B cell (primary cell): ENCODE measurements around the gene MAST2. TPM values are rescaled to one million over a fixed set of nuclear protein-coding genes. Genes with fewer than 3 reads are reported as not detected.

Experiments
- ATAC-seq: fragments of 200-7000 bp; cut with Tn5 transposase; one replicate; pipeline ENCODE4 v1.10.0; 2021; ENCODE audit warnings: low read depth, mild to moderate bottlenecking, moderate number of reproducible peaks, moderate library complexity
- CTCF ChIA-PET: fragments of 350-600 bp; sonication (Branson Sonifier 250); formaldehyde crosslinking; loops from one replicate; lab custom pipeline; 2021; ENCODE audit warnings: antibody characterized with exemption, inconsistent platforms; lab: Charles Lee
- POLR2A ChIA-PET: fragments of 350-600 bp; sonication (Branson Sonifier 250); formaldehyde crosslinking; loops from one replicate; lab custom pipeline; 2021; ENCODE audit warnings: antibody characterized with exemption; lab: Charles Lee
- DNase-seq: peaks from one replicate; pipeline ENCODE4 v3.0.0; 2013
- H2AFZ ChIP-seq: 2 replicates; pipeline ENCODE4 v1.6.1; 2012; ENCODE audit warnings: mild to moderate bottlenecking, low read depth, low read length; ENCODE audit not compliant: insufficient read depth, poor library complexity, severe bottlenecking
- H3K27ac ChIP-seq, 2 donors: 1 replicate in 1 of 2; 2 replicates in 1 of 2; pipeline ENCODE4 v1.5.1; 2012 to 2013; ENCODE audit warnings: low read length in 2 of 2, mild to moderate bottlenecking in 2 of 2, moderate library complexity in 1 of 2
- H3K27me3 ChIP-seq, 4 experiments: fragments of 200-600 bp in 1 of 4; sonication (generic) in 1 of 4; replicated peaks in 1 of 4; 1 replicate in 2 of 4; 2 replicates in 2 of 4; pipeline versions ENCODE4 v1.6.1 to v1.7.0; 2013 to 2016; ENCODE audit warnings: low read length in 3 of 4, mild to moderate bottlenecking in 2 of 4, mixed read lengths in 1 of 4, moderate library complexity in 1 of 4; ENCODE audit not compliant: insufficient read depth in 4 of 4, control insufficient read depth in 3 of 4; ENCODE audit errors: control extremely low read depth in 1 of 4
- H3K36me3 ChIP-seq, 2 experiments: replicated peaks in 1 of 2; 1 replicate in 1 of 2; 2 replicates in 1 of 2; pipeline versions ENCODE4 v1.6.1 to v1.7.1; 2013; ENCODE audit warnings: low read length in 1 of 2; ENCODE audit not compliant: insufficient read depth in 2 of 2, control insufficient read depth in 1 of 2; ENCODE audit errors: control extremely low read depth in 1 of 2, extremely low read depth in 1 of 2
- H3K4me1 ChIP-seq, 2 donors: fragments of 200-600 bp in 1 of 2; sonication (generic) in 1 of 2; 1 replicate in 1 of 2; 2 replicates in 1 of 2; pipeline versions ENCODE4 v1.5.1 to v1.6.1; 2013 to 2017; ENCODE audit warnings: low read length in 2 of 2; ENCODE audit not compliant: control insufficient read depth in 2 of 2, insufficient read depth in 2 of 2
- H3K4me2 ChIP-seq: replicated peaks from 2 replicates; pipeline ENCODE3; 2012; ENCODE audit warnings: mild to moderate bottlenecking, low read depth, low read length; ENCODE audit not compliant: poor library complexity, severe bottlenecking
- H3K4me3 ChIP-seq, 5 experiments: fragments of 200-600 bp in 1 of 5; sonication (generic) in 1 of 5; 1 replicate in 3 of 5; 2 replicates in 2 of 5; pipeline versions ENCODE4 v1.5.1 to v1.7.0; 2011 to 2016; ENCODE audit warnings: low read length in 4 of 5, mild to moderate bottlenecking in 4 of 5, low read depth in 2 of 5, control low read depth in 1 of 5, moderate library complexity in 1 of 5; ENCODE audit not compliant: insufficient read depth in 1 of 5; ENCODE audit errors: control extremely low read depth in 1 of 5, extremely low read depth in 1 of 5
- H3K79me2 ChIP-seq: fragments of 200-600 bp; sonication (generic); one replicate; pipeline ENCODE4 v1.6.0; 2016; ENCODE audit warnings: low read length; ENCODE audit not compliant: control insufficient read depth, insufficient read depth
- H3K9ac ChIP-seq: fragments of 200-600 bp; sonication (generic); 2 replicates; pipeline ENCODE4 v1.6.1; 2017; ENCODE audit warnings: mild to moderate bottlenecking, low read length, moderate library complexity
- H3K9me3 ChIP-seq, 3 donors: one replicate each; pipeline versions ENCODE4 v1.6.1 to v1.7.1; 2013; ENCODE audit warnings: low read length in 2 of 3; ENCODE audit not compliant: control insufficient read depth in 2 of 3, insufficient read depth in 1 of 3; ENCODE audit errors: control extremely low read depth in 1 of 3
- H4K20me1 ChIP-seq: 2 replicates; pipeline ENCODE4 v1.6.0; 2012; ENCODE audit warnings: mild to moderate bottlenecking, low read length; ENCODE audit not compliant: insufficient read depth, control insufficient read depth, poor library complexity, severe bottlenecking
- H3K27ac Mint-ChIP-seq: one replicate; pipeline ENCODE4 v1.8.0; 2021; ENCODE audit warnings: mixed read lengths
- H3K27me3 Mint-ChIP-seq: one replicate; pipeline ENCODE4 v1.8.0; 2021; ENCODE audit warnings: mixed read lengths
- H3K4me1 Mint-ChIP-seq: one replicate; pipeline ENCODE4 v1.8.0; 2021; ENCODE audit warnings: mixed read lengths
- H3K4me3 Mint-ChIP-seq: one replicate; pipeline ENCODE4 v1.8.0; 2021; ENCODE audit warnings: mixed read lengths
- H3K9me3 Mint-ChIP-seq: one replicate; pipeline ENCODE4 v1.8.0; 2022; ENCODE audit warnings: mixed read lengths; ENCODE audit not compliant: insufficient read depth
- CTCF ChIP-seq: fragments of 200-600 bp; IDR thresholded peaks from one replicate; pipeline ENCODE4 v1.8.0; 2022; ENCODE audit warnings: antibody characterized with exemption, mild to moderate bottlenecking
- EZH2 ChIP-seq: IDR thresholded peaks from 2 replicates; pipeline ENCODE4 v1.6.1; 2012; ENCODE audit warnings: borderline replicate concordance, low read depth, mild to moderate bottlenecking, moderate library complexity, low read length; ENCODE audit not compliant: insufficient read depth, poor library complexity, severe bottlenecking
- WGBS: methylation state at CpG from one replicate; pipeline ENCODE4 v1.1.5; 2013; ENCODE audit warnings: missing lambda C conversion rate; ENCODE audit not compliant: insufficient coverage; 5-methylcytosine and 5-hydroxymethylcytosine counted together
- intact Hi-C: fragments of 100-400 bp; cut with micrococcal nuclease; formaldehyde crosslinking; loops from one replicate; pipeline ENCODE4 v1.10.0; 2022
- polyA plus RNA-seq: library from polyadenylated mRNA; depleted of rRNA; stranded (reverse); fragments of >200 nt; gene quantifications from 2 replicates; pipeline ENCODE4 v1.2.3, GENCODE V29; 2012
- total RNA-seq, 2 donors: library from RNA; stranded (reverse); fragments of 120-200 nt in 1 of 2; gene quantifications; 1 replicate in 1 of 2; 2 replicates in 1 of 2; pipeline versions ENCODE4 v1.2.3 to v1.2.4, GENCODE V29; 2013 to 2022

Gene MAST2
- total and polyA plus RNA-seq, 2 donors (not counting 1 experiment from before 2014, with no cell fraction given), result 12.5 to 23.3 TPM

GRCh38 chr1:46084553-46085451, 281.4 kb downstream of the MAST2 start:
- H3K27me3 Mint-ChIP-seq, result no peaks in the 10 kb centered on the region
- Histone ChIP-seq H3K9me3 (no peaks in the 10 kb centered on the region), H3K4me3 (no peak overlapping the region), H3K27ac (no peak overlapping the region), H3K36me3 (no peaks in the 10 kb centered on the region), H3K27me3 (no peaks in the 10 kb centered on the region), H2AFZ (no peak overlapping the region), H3K4me1 (no peaks in the 10 kb centered on the region), H4K20me1 (no peaks in the 10 kb centered on the region), H3K9ac (no peak overlapping the region), H3K4me2 (no peak overlapping the region), H3K79me2 (no peaks in the 10 kb centered on the region)
- intact Hi-C loops, result no loop called here
- no peaks in the 10 kb centered on the region for H3K9me3 Mint-ChIP-seq
- TF ChIP-seq EZH2, result no peak
- TF ChIP-seq CTCF, result no peak
- ATAC-seq (no peak), DNase-seq (no peak)
- ChIA-PET CTCF (no interaction called here), POLR2A (no interaction called here)
- no peak overlapping the region for H3K4me3 Mint-ChIP-seq
- no peaks in the 10 kb centered on the region for H3K4me1 Mint-ChIP-seq
- H3K27ac Mint-ChIP-seq, result no peak overlapping the region
- WGBS, result no CpG with 5 or more reads among the region's 1 CpG

Other genes with a start within 250 kb of the MAST2 start
- gene NASP, start 219.6 kb upstream of the MAST2 start, total RNA-seq, result 151 and 164 TPM in 2 replicates
- gene NASP, start 219.6 kb upstream of the MAST2 start, polyA plus RNA-seq, result 61.0 and 99.5 TPM in 2 replicates
- gene CCDC17, start 179.6 kb upstream of the MAST2 start, total RNA-seq, result 8.2 and 9.1 TPM in 2 replicates
- gene CCDC17, start 179.6 kb upstream of the MAST2 start, polyA plus RNA-seq, result 2.5 and 2.9 TPM in 2 replicates
- gene GPBP1L1, start 117.1 kb upstream of the MAST2 start, total RNA-seq, result 137 and 167 TPM in 2 replicates
- 75.5 and 90.5 TPM in 2 replicates for gene GPBP1L1, start 117.1 kb upstream of the MAST2 start, polyA plus RNA-seq
- 21.8 and 24.6 TPM in 2 replicates for gene TMEM69, start 115.4 kb upstream of the MAST2 start, total RNA-seq
- 19.2 and 34.2 TPM in 2 replicates for gene TMEM69, start 115.4 kb upstream of the MAST2 start, polyA plus RNA-seq
- 12.1 and 12.7 TPM in 2 replicates for gene IPP, start 53.0 kb upstream of the MAST2 start, total RNA-seq
- gene IPP, start 53.0 kb upstream of the MAST2 start, polyA plus RNA-seq, result 2.3 and 2.8 TPM in 2 replicates